Sciatic nerve (tissue), 2 donors: ENCODE measurements around the gene GPR161. TPM values are rescaled to one million over a fixed set of nuclear protein-coding genes. Genes with fewer than 3 reads are reported as not detected.

Experiments used
- ATAC-seq: fragments of 200-7000 bp; cut with Tn5 transposase; one replicate; pipeline ENCODE4 v1.9.1; 2020; ENCODE audit warnings: mild to moderate bottlenecking, moderate library complexity
- DNase-seq: peaks from one replicate; pipeline ENCODE4 v3.0.0-alpha.2; 2020; ENCODE audit warnings: low spot score
- intact Hi-C: fragments of 100-400 bp; cut with DNase I; formaldehyde crosslinking; loops from one replicate; pipeline ENCODE4 v1.14.2; 2022
- total RNA-seq: library from RNA; stranded (reverse); fragmentation: NEBNext Ultra II Directional; extraction: Animal tissue kit (Norgen Biotek cat#: 25700); gene quantifications from one replicate; pipeline ENCODE4 v1.2.1, GENCODE V29; 2021
- donor health status: DM: no; HTN: no; CAD: no.
- donor health status: DM: no; HTN: no; CAD: no.

Gene GPR161
- total RNA-seq, 1 donor from 2014 or later = 10.7 TPM

DNA sequence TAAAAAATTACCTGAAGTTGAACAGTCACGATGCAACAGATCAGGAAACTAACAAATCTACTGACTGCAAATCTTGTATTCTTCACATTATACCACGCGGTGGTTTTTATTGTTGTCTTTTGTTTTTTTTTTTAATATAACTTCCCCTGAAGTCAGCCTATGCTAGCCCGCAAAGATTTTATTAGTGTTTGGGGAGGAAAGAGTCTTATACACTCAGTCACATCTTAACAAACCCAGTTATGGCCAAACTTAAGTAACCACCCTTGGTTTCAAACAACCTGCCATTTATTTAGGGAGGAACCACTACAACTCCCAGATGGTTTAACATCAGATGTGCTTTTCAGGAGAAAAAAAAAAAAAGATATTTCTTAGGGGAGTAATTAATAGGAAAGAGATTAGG, 15.2 kb upstream of the GPR161 start:
- no peak for ATAC-seq
- no peak for DNase-seq
- intact Hi-C loops = no loop called here

DNA sequence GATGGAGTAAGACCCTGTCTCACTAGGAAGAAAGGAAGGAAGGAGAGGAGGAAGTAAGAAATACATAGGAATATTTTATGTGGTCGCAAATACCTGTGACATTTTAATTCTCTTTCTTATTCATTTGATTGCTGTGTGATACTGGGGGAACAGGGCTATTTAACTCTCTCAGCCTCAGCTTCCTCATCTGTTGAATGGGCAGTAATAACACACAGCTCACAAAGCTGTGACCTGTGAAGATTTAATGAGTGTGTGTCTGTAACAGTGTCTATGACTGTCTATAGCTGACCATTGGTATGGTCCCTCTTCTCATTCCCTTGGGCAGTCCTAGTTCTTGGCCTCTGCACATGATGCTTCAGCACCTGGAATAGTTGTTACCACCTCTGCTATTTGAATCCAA, 13.6 kb upstream of the GPR161 start:
- intact Hi-C loops = no loop called here
- DNase-seq (no peak), ATAC-seq (no peak)

DNA sequence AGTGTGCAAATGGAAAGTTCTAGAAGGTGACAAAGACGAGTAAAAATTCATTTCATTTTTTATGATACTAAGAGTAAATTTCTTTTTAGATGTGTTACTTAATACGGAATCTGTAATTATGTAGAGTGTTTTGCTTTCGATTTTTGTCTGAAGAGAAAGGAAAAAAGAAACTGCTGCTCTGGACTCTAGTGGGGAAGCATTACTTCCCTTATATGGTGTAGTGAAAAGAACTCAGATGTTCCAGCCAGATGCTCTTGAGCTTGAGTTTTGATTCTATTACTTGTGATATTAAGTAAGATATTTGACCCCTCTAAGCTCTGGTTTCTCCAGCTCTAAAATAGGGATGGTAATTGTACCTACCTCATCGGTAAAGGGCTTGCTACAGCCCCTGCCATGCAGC, 12.2 kb upstream of the GPR161 start:
- intact Hi-C loops = no loop called here
- ATAC-seq = peak; percentile 40

DNA sequence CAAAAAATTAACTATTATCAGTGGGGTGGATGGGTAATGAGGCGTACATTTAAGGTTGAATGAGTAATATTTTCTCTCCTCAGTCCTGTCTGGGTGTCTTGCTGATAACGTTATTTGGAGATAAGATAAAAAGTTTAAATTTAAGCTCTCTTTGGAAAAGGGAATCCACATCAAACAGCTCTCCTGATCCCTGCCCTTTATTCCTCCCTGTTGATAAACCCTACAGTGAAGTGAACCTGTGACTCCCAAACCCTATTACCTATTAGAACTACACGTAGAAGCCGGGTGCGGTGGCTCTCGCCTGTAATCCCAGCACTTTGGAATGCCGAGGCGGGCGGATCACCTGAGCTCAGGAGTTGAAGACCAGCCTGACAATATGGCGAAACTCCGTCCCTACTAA, 9.9 kb upstream of the GPR161 start:
- ATAC-seq (no peak), DNase-seq (no peak)
- intact Hi-C loops = no loop called here

More for the DNA sequence above, 12.2 kb upstream of the GPR161 start:
- no peak for DNase-seq

DNA sequence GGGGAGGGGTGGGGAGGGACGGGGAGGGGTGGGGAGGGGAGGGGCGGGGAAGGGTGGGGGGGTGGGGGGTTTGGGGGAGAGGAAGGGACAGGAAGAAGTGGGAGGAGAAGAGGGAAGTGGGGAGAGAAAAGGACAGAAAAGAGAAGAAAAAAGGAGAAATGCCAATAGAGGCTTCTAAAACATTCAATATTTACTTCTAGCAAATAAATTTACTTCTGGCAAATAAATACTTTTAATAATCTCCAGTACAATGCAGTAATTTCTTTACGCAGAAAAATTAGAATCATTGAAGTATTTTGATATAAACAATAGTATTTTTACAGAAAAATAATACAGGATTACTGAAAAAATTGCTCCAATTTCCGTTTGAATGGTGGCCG, 9.4 kb upstream of the GPR161 start:
- intact Hi-C loops = no loop called here
- ATAC-seq (no peak), DNase-seq (no peak)

DNA sequence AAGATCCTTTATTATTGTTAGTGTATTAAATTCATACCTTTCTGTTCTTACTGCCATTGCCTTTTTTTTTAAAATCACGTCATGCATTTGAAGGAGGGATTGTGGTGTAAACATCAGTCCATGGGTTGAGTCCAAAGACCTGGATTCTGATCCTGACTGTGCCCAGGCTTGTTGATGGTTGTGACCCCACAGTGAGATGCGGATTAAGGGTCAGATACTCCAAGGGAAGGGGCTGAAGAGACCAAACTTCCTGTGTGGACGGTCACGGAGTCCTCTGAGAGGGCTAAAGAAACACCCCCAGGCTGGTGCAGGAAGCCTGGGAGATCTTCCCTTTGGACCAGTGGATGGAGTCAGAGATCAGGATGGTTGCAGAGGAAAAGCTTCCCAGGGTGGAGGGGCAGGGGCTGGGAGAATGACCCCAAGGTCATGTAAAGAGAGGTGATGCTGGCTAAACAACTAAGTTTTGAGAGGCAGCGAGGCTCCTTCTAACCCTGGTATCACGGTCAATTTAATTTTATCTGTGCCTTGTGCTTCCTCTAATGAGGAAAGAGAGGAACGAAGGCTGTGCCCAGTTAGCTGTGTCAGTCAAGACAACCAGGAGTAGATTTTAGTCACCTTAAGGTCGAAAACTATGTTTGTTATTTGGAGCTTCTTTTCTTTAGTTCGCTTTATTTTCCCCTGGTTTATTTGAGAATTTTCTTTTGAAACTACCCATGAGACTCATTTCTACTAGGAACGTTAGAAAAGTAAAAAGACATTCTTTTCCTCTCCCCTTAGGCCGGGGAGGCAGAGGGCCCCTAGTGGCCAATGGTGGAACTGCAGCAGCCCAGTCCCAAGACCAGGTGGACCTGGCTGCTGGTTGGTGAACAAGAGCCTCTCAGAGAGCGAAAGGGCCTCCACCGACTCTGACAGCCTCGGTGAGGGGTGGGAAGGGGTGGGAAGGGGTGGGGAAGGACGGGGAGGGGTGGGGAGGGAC, 8.7 kb upstream of the GPR161 start:
- peak; percentile 95 for DNase-seq
- ATAC-seq = peak; percentile 92
- intact Hi-C loops = no loop called here

DNA sequence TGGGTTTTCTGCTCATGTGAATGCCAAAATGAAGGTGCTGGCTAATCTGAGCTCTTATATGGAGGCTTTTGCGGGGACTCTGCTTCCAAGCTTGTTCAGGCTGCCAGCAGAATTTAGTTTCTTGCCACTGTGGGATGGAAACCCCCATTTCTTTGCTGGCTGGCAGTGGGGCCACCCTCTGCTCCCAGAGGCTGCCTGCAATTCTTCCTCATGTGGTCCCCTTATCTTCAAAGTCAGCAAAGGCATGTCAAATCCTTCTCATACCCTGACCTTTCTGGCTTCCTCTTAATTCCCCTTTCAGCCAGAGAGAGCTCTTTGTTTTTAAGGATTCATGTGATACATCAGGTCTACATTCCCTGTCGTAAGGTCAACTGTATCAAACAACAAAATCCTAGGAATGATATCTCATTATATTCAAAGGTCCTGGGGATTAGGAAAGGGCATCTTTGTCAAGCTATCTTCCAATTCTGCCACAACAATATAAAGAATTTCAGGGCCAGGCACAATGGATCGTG, 5.2 kb upstream of the GPR161 start:
- DNase-seq (no peak), ATAC-seq (no peak)
- intact Hi-C loops = no loop called here

DNA sequence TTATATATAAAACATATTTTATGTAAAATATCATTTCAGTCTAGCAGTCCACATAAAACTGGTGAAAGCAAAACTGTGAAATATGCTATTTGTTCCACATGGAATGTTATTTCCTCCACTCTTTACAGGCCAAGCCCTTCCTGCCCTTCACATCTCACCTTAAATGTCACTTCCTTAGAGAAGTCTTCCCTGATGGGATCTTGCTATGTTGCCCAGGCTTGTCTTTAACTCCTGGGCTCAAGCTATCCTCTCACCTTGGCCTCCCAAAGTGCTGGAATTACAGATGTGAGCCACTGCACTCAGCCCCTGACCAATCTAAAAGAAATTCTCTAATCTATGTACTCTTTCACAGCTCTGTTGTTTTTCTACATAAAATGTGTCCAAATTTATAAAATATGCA, 2.3 kb upstream of the GPR161 start:
- DNase-seq (no peak), ATAC-seq (no peak)
- intact Hi-C loops = no loop called here

DNA sequence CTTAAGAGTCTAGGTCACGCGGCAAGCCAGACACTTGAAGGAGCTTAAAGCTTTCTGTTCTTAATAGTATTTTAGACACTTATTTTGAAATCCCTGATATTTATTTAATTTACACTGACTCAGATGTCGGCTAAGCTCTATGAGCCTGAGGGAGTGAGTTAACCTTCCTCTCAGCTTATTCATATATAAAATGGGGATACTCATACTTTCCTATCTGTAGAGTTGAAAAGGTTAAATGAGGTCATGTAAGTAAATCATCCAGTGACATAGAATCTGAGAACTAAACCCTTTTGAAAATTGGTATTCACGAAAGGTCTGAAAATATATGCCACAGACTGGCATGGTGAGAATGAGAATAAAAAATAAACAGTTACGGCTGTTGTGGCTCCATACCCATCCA, 1.4 kb upstream of the GPR161 start:
- ATAC-seq = no peak
- no peak for DNase-seq
- intact Hi-C loops = no loop called here

DNA sequence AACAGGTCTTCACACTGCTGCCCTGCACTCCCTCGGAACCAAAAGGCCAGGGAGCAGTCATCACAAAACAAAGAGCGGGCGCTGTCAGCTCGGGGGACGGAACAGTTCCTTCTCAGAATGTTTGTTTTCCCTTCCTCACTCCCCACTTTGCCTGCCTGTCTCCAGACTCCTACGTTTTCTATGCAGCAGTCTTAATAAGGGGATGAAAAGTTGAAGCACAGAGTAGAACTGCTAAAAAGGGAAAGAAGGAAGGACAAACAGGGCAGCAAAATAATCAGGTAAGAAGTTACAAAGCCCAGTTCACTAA, 738 bp upstream of the GPR161 start:
- intact Hi-C loops = no loop called here
- ATAC-seq (peak; percentile 52), DNase-seq (no peak)

DNA sequence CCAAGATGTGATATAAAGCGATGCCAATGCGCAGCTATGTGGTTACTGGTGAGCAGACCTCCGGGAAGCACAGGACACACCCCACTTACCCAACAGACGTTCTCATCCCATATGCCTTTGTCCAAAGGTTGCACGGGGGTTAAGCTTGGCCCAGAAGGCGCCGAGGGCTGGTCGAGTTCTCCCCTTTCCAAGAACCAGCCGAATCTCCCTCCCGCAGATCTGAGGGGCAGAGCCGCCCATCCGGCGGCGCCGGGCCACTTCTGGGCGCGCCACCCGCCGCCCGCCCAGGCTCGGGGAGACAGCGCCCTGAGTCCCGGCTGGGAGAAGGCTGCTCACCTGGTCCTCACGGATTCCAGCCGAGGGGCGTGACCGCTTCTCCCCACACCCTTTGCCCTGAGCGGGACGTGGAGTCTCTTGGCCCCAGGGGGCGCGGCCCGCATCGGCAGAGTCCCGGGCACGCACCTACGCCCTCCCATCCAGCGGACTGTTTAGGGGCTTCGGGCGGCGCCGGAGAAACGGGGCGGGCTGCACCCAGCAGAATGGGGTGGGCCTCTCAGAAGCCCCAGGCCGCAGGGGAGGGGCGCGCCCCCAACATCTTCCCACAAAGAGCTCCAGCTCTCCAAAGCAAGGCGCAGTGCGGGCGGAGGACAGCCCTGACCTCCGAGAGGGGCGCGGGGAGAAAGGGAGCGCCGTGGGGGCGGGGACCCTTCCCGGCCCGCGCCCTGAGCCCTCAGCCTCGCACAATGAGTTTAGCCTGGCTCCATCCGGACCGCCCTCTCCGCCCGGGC, 615 bp downstream of the GPR161 start:
- DNase-seq = peak; percentile 60
- intact Hi-C loops = no loop called here
- ATAC-seq = peak; percentile 59

DNA sequence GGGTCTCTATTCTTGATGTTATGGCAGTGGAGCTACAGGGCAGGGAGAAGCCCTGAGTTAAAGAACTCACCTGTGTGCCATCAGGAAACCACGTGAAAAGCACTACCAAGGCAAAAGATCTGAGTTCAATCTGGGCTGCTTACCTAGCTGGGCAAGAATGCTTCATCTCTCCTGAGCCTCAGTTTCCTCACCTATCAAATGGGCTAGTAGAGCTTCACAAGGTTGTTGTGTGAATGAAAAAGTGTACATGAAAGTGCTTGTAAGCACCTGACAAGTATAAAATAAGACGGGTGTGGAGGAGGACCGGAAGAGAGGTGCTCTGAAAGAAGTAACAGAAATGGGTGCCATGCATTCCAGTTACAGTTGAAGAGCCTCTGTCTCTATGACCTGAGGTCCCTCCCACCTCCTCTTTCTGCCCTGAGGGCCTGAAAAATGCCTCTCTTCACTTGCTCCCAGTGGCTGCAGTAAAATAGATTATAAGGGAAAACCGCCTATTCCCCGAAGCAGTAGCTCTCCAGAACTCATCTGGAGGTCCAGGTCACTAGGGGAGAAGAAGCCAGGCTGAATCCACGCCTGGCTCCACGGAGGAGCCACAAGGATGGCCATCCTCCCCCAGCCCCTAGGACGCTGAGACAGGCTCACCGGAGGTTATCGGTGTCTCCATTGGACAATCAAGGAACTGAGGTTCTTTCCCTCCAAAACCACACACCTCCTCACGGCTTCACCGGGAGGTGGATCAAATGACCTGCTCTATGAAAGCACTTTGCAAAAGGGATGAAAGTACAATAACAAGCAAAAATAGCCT, 1.4 kb downstream of the GPR161 start:
- peak; percentile 16 for ATAC-seq
- DNase-seq = no peak
- intact Hi-C loops = no loop called here

DNA sequence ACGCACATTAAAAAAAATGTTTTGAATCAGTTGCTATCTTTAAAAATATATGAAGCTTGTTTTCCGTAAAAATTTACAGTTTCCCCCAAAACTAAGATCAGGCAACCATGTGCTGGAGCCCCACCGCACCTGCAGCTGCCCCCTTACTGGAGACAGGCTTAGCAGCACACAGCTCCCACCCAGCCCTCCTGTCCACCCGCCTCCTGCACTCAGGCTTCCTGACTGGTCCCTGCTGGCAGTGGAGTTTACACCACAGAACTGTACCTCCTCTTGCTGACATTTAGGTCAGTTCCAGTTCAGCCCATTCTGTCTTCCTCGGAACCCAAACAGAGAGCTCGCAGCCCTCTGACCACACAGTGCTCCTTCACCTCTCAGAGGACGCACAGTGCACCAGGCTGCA, 2.1 kb downstream of the GPR161 start:
- intact Hi-C loops = no loop called here
- DNase-seq (no peak), ATAC-seq (no peak)

DNA sequence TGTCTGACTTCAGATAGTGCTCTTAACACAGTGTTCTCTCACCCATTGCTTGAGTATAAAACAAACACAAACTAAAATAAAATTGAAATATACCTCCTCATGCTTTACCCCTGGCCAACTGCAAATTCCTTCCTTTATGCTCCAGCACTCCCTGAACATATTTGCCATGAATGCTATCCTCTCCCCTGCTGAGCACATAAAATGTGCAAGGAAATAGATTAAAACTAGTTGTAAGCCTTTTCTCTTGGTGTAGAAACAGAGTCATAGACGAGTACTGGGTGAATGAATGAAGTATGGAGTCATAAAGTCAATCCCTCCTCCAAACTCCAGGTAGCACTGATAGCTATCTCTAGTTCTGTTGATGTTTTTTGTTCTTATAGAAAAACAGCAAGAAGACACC, 2.6 kb downstream of the GPR161 start:
- no peak for DNase-seq
- intact Hi-C loops = no loop called here
- ATAC-seq = no peak

DNA sequence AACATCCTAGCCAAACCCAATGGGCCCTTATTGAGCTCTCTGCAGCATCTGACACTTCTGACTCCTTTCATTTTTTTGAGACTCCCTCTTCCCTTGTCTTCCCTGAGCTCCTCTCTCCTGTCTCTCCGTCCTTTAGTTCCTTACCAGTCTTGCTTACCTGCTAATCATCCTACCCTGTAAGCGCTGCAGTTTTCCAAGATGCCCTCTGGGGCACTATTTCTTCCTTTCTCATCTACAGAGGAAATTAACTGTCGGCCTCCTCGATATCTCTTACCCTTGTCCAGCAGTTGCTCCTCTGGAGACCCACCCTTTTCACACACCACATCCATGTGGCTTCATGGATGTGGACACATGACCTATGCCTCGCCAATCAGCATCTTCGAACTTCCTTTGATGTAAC, 6.8 kb downstream of the GPR161 start:
- intact Hi-C loops = no loop called here

DNA sequence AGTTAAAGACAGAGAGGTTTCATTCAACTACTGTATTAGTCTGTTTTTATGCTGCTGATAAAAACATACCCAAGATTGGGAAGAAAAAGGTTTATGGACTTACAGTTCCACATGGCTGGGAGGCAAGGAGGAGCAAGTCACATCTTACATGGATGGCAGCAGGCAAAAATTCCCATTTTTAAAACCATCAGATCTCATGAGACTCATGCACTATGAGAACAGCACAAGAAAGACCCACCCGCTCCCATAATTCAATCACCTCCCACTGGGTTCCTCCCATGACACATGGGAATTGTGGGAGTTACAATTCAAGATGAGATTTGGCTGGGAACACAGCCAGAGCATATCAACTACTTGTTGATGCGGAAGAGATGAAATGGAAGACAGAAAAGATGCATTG, 9.2 kb downstream of the GPR161 start:
- ATAC-seq (no peak), DNase-seq (no peak)
- intact Hi-C loops = no loop called here

More for the DNA sequence above, 6.8 kb downstream of the GPR161 start:
- no peak for ATAC-seq
- DNase-seq = no peak

DNA sequence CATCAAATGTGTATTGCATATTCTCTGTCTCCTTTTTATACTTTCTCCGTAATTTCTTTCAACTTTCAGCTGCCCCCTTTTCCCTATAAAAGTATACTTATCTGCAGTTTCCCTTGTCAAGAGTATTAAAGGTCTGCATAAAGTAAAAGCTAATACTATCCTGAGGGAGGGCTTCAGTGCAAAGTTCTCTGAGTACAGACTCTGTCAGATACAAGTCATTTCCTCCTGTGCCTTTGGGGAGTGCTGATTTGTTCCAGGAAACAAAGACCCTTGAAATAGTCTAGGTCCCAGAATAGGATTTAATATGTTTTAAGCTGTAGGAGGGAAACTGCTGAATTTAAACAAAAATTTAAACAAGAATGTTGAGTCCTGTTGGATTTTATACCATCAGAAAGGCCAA, 11.7 kb downstream of the GPR161 start:
- ATAC-seq = no peak
- no peak for DNase-seq
- intact Hi-C loops = no loop called here

DNA sequence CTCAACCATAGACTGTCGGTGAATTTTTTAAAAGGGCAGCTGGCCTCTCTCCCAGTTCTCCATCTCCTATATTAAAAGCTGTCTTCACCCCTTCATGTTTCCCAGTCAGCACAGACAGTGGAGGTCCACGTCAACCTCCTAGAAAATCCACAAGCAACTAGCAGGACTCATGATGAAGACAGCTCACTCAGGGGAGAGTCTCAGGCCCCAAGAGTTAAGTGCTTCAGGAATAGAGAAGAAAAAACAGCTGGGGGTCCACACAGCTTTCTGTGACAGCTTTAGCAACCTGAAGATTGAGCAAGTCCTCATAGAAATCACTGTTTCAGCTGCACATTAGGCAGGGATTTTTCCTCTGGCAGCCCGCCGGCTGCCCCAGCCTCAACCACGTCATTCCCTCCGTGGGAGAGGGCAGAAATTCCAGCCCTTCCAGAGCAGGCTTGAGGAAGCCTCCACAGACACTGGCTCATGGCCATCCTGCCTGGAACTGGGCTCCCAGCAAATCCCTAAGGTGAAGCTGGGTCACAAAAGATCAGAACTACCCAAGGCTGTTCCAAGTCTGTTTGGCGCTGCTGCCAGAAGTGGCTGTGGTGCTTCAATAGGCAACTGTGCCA, 15.2 kb downstream of the GPR161 start:
- DNase-seq (peak; percentile 85), ATAC-seq (peak; percentile 97)
- intact Hi-C loops = no loop called here

DNA sequence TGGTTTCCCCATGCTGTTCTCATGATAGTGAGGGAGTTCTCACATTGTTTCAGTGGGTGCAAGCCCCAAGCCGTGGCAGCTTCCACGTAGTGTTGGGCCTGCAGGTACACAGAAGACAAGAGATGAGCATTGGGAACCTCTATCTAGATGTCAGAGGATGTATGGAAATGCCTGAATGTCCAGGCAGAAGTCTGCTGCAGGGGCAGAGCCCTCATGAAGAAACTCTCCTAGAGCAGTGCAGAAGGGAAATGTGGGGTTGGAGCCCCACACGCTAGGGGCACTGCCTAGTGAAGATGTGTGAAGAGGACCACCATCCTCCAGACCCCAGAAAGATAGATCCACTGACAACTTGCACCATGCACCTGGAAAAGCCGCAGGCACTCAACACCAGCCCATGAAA, 17.0 kb downstream of the GPR161 start:
- no peak for DNase-seq
- intact Hi-C loops = no loop called here
- no peak for ATAC-seq
